C4-2B (cell line): ENCODE measurements around the gene UGP2.

ENCODE experiments used
- H3K27ac ChIP-seq: fragments of 450-650 bp; 2 replicates; pipeline ENCODE4 v1.5.1; 2017
- CTCF ChIP-seq: fragments of 450-650 bp; conservative IDR thresholded peaks from 2 replicates; pipeline ENCODE4 v1.5.1; 2017; ENCODE audit warnings: mild to moderate bottlenecking
- ZFX ChIP-seq: fragments of 450-650 bp; IDR thresholded peaks from 2 replicates; pipeline ENCODE4 v1.6.1; 2017

The UGP2 gene

GRCh38 chr2:63870679-63871078 is 29.0 kb downstream of the UGP2 start:
- TF ChIP-seq ZFX (no peak), CTCF (no peak)
- H3K27ac ChIP-seq, result no peak overlapping the region

GRCh38 chr2:63871864-63872263 is 30.2 kb downstream of the UGP2 start:
- H3K27ac ChIP-seq, result no peak overlapping the region
- TF ChIP-seq ZFX (no peak), CTCF (no peak)

GRCh38 chr2:63872571-63873328 is 31.1 kb downstream of the UGP2 start:
- TF ChIP-seq ZFX (no peak), CTCF (no peak)
- no peak overlapping the region for H3K27ac ChIP-seq

GRCh38 chr2:63874204-63875130 is 32.8 kb downstream of the UGP2 start:
- no peak overlapping the region for H3K27ac ChIP-seq
- no peak for TF ChIP-seq CTCF

- no peak overlapping the region for H3K27ac ChIP-seq
Measured at GRCh38 chr2:63875131-63875527, 33.4 kb downstream of the UGP2 start.

GRCh38 chr2:63875559-63876245 is 34.0 kb downstream of the UGP2 start:
- no peak for TF ChIP-seq ZFX
- TF ChIP-seq CTCF, result no peak
- no peak overlapping the region for H3K27ac ChIP-seq

More at GRCh38 chr2:63875131-63875527, 33.4 kb downstream of the UGP2 start:
- no peak for TF ChIP-seq CTCF
- TF ChIP-seq ZFX, result no peak
